HG03521 (cell line): ENCODE data around the gene ACADM.
"Not testable (repeated sequence)": the region's sequence is repeated elsewhere in the genome, so short reads cannot be mapped to it uniquely, and the experiment has no call there.

Experiments
- ATAC-seq: cut with Tn5 transposase; IDR thresholded peaks from one replicate; pipeline ENCODE4 v1.9.1; 2021; ENCODE audit warnings: mild to moderate bottlenecking, moderate library complexity; ENCODE audit not compliant: unreplicated experiment

The ACADM gene

GRCh38 chr1:75792091-75792490 is 67.6 kb downstream of the ACADM start:
- no peak for ATAC-seq

GRCh38 chr1:75794382-75794781 is 69.9 kb downstream of the ACADM start:
- no peak for ATAC-seq

- no peak for ATAC-seq
These were observed 71.2 kb downstream of the ACADM start for GRCh38 chr1:75795703-75796193.

GRCh38 chr1:75796376-75797272 is 72.1 kb downstream of the ACADM start, which contains the start of gene MSH4:
Gene MSH4, plus strand, starts transcription at chr1:75796882. Its CDS starts 104 bp downstream, at chr1:75796986.
- no peak for ATAC-seq

GRCh38 chr1:75797273-75797588 is 72.7 kb downstream of the ACADM start:
- ATAC-seq, result no peak

- no peak for ATAC-seq
These were observed 73.2 kb downstream of the ACADM start for GRCh38 chr1:75797606-75798216.

- not testable (repeated sequence) for ATAC-seq
These were observed 77.0 kb downstream of the ACADM start for GRCh38 chr1:75801480-75801879.

GRCh38 chr1:75808921-75809320 is 84.4 kb downstream of the ACADM start:
- ATAC-seq, result no peak

- ATAC-seq, result not testable (repeated sequence)
These were observed 85.6 kb downstream of the ACADM start for GRCh38 chr1:75810113-75810512.

GRCh38 chr1:75811211-75811981 is 86.9 kb downstream of the ACADM start:
- no peak for ATAC-seq

- no peak for ATAC-seq
These were observed 87.6 kb downstream of the ACADM start for GRCh38 chr1:75812065-75812464.
